Stimulated activated CD8-positive, alpha-beta memory T cell treated with anti-CD3 and anti-CD28 coated beads, Interleukin-7, amount 100 ng/mL, for 1 hour (primary cell): ENCODE measurements around the gene NOL4L.

Experiments
- DNase-seq, 2 donors: peaks; one replicate each; pipeline ENCODE4 v3.0.0-alpha.2; 2020; ENCODE audit warnings: low read depth in 2 of 2

Gene NOL4L

GRCh38 chr20:32541323-32542258 lies 43.5 kb downstream of the NOL4L start:
- DNase-seq, result no peak

GRCh38 chr20:32539817-32540675 lies 45.1 kb downstream of the NOL4L start:
- peak; percentile 48 to 49 for DNase-seq

DNA sequence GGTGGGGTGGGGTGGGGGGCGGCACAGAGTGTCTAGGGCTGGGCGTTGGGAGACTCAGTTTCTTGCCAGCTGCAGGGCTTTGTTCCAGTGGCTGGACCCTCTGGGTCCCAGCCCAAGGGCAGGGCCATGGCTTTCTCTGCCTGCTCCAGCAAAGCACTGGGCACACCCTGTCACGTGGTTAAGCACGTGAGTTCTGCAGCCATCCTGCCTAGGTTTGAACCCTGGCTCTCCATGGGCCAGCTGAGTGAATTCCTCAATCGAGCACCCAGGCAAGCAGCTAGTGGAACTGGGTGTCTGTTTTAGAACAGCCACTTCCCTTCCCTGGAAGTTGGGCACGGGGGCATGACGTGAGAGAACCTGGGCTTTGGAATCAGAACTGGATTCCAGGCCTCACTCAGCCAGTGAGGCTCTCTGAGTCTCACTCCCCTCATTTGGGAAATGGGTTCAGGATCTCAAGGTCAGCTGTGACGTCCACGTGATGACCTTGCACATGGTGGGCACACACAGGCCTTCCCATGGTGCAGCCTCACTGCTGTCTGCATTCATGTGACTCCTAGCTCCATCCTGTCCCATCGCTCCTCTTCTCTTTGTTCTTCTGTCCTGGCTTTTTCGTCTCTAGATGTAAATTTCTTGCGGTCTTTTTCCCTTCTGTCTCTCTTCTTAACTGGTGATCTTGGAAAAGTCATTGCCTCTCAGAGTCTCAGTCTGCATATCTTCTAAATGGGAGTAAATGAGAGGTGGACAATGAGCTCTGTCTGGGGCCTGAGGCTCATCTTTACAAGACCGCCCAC lies 45.9 kb downstream of the NOL4L start:
- DNase-seq, result no peak

GRCh38 chr20:32538526-32538939 lies 46.6 kb downstream of the NOL4L start:
- DNase-seq, result no peak

GRCh38 chr20:32537657-32538525 lies 47.2 kb downstream of the NOL4L start:
- no peak for DNase-seq

DNA sequence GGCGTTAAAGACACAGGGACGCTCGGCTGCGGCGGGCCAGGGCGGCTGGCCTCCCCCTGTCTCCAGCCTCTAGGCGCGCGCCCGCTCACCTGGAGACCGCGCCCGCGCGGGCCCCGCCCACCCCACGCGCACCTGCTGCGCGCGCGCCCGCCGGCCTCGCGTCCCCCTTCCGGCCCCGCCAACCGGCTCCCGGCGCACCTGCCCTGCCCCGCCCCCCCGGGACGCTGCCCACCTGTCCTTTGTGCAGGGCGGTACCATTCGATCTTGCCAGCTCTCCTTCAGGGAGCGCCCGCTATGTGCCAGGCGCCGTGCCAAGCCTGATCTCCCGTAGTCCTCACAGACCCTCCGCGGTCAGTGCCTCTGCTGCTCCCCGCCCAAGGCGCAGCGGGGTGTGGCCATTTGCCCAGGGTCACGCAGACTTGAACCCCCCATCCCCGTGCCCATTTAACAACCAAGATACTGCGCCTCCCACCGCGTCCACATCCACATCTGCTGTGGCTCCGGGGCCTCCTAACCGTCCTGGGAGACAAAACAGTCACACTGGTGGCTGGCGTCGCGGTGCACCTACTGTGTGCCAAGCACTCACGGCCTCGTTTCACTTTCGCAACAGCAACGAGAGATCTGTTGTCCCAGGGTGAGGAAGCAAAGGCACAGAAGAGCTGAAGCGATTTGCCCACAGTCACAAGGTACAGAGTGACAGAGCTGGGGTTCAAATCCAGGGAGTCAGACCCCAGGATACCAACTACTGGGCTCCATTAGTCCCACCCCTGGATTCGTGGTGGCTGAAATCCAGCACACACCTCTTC lies 48.1 kb downstream of the NOL4L start:
- peak; percentile 17 to 37 for DNase-seq

- peak; percentile 30 to 39 for DNase-seq
These were observed 48.9 kb downstream of the NOL4L start for GRCh38 chr20:32535953-32536823.

DNA sequence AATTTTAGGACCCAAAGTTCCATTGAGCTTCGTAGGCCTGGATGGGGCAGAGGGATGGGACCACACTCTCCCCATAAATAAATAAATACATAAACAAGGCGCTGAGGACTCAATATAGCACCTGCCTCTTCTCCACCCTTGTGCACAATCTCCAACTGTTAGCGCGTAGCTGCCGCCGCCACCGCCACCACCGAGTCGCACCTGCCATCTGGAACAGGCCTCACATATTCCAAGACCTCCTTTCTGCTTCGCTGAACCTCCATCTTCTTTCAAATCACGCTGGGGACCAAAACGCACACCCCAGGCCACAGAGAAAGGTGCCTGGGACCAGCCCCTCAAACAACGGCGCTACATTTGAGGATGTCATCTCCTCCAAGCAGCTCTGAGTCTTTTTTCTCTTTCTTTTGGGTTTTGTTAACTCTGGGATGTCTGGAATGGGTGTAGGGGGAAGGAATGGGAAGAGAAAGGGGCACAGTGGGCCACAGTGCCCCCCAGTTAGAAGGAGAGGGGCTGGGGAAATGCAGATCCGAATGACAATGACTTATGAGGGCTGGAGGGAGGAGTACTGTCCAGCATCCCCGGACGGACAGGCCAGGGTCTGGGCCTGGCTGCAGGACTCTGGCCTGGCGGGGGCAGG lies 49.7 kb downstream of the NOL4L start:
- no peak for DNase-seq

GRCh38 chr20:32534661-32535240 lies 50.4 kb downstream of the NOL4L start:
- peak; percentile 19 to 24 for DNase-seq

DNA sequence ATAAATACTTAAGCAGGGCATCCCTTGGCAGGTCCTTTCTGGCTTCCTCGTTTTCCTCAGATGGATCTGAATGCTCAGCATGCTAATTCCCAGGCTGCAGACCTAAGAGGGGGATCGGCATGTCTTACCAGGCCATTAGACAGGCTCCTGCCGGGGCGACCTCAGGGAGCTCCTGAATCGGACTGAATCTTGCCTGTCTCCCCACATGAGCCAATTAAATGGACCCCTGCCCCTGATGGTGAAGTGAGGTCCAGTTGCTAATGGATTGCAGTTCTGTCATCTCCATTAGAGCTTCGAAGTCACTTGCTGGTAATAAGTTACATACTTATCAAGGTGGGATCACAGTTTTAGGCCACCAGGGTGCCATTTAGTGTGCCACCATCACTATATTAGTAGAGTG lies 51.4 kb downstream of the NOL4L start:
- DNase-seq, result no peak

DNA sequence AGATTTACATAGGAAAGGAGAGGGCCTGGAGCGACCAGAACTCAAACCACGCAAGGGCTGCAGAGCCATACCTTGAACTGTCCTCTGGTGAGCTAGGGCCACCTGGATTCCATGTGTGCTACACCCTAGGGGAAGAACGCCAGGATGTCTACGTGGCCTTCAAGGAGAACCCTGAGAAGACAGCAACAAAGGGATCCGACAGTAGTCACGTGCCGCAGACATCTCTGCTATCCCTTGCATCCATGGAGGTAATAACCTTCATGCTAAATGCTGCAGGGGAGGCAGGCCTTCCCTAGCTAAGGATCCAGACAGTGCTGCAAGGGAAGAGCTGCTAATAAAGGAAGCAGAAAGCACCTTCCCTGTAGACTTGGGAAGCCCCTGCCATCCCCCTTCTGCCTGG lies 52.9 kb downstream of the NOL4L start:
- no peak for DNase-seq

GRCh38 chr20:32528905-32529670 lies 56.0 kb downstream of the NOL4L start:
- no peak for DNase-seq

DNA sequence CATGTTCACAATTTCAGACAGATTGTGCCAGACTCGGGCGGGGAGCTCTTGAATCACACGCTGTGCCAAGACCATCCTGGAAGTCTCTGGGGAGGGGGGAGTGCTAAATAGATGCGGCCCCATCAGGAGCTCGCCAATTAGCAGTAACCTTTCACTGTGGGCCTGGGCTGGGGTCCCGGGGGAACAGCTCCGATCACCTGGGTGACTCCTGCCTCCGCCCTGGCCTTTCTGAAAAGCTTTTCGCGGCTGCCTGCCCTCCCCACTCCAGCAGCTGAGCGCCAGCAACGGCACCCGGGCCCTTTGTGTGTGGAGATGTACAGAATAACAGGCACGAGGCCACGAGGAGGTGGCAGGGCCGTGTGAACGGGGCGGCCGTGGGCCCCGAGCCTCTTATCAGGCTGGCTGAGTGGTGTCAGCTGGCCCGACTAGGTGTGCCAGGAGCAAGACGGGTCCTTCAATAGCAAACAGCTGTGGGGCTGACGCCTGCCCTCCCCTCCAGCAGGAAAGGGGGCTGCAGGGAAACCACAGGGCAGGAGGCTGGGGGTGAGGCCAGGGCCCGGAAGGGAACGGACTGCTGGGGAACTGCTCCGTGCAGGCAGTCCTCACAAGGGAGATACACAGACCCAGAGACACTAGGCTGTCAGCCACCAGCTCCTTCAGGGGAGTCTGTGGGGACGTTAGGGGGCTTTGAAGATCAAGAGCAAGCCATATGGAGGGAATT lies 56.8 kb downstream of the NOL4L start:
- DNase-seq, result no peak

DNA sequence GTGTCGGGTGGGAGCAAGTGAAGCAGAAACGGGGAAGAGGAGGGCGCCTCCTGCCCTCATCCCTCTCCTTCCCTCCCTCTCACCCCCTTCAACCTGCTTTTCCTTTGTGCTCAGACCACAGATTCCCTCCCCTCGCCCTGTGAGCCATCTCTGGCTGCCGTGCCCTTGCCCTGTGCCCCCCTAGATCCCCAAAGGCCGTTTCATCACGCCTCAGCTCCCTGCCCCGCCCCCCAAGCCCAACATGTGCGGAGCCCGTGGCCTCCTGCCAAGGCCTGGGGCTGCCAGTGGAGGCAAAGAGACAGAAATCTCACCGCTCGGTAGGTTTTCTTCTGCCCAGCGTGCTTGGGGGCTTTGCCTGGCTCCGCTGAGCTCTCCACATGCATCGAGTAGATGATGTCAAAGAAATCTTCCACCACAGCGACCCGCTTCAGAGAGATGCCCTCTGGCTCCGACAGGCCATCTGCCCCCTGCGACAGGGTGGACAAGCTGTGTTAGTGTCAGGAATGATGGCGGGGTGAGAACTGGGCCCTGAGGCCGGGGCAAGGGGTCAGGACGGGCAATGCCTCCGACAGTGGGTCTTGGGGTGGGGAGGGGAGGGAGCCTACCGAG lies 57.6 kb downstream of the NOL4L start:
- no peak for DNase-seq

DNA sequence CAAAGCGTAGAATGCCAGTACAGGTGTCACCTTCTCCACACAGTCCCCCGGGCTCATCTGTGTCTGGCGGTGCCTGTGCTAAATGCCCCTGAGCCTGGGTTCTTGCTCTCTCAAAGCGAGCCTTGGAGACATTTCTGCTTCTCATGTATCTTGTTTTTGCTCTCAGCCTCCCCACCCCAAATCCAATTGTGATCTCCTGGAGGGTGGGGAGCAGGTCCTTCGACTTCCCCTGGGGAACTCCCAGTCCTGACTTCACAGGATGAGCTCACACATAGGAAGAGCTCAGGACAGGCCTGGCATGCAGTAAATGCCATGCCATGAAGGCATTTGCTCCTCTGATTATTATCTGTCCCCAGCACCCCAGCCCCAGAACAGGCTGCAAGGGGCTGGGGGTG lies 58.1 kb downstream of the NOL4L start:
- DNase-seq, result no peak

GRCh38 chr20:32526541-32526940 lies 58.6 kb downstream of the NOL4L start:
- DNase-seq, result no peak
